ENCODE measurements around the gene MTA3.
"Not testable (repeated sequence)": the region's sequence is repeated elsewhere in the genome, so short reads cannot be mapped to it uniquely, and the experiment has no call there.

Gene MTA3

DNA sequence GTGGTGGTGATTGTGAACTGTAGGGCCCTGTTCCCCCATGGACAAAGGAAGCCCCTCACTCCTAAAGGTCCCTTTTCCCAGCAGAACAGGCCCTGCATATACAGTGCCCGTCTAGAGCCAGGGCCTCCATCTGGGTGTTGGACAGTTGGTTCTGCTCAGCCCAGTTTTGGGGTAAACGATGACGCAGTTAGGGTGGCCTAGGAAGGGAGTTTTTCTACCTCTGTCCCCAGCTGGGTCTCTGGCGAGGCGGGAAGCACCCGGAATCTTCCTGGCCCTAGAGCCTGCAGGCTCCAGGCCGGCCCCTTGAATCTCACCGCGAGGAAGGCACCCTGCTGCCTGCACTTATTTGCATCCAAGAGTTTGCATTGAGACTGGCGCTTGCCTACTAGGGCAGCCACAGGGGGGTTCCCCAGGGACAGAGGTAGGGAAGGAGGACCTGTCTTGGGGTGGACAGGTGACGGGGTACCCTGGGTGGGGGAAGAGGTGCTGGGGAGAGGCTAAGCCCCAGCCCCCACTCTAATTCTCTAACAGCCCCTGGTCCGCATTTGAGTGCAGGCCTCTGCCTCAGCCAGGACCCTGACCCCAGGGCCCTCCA, 529 bp upstream of the MTA3 start:
- DNase-seq: no peak

DNA sequence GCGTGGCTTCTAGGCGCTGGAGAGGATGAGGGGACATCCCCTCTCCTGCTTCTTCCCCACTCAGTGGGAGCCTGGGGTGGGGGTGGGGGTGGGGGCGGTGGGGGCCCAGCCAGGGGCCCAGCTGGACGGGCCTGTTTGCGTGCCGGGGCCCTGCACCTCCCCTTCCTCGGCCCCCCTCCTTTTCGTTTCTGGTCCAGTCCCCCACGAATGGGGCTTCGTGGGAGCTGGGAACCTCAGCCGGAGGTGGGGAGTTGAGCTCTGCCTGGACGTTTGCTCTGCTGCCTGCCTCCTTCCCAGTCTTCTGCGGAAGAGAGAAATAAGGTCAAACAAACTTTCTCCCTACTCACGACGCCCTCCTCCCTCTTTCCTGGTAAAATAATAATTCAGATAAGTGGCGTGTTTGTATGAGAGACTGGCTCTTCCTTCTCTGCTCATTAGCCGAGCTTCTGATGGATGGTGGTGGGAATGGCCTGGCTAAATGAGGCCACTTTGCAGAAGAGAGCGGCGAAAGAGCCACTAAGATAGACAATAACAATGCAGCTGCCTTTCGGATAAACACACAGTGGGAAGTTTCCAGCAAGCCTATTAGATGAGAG, 782 bp downstream of the MTA3 start:
- DNase-seq: peak; percentile 3

DNA sequence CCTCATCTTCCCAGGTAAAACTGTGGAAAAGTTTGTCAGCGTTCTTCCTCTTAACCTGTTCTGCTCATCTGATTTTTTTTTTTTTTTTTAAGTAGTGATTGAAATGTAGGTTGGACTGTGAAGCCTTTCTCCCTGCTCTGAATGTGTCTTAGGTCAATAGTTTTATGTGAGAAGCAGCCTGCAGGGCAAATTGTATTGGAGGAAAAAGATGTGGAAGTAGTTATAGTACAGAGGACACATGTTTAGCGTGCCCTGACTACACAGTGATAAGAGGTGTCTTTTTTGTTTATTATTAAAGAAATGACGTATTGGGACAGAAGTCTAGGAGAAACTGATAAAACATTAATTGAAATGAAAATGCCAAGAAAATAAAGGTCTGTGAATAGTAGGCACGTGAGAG, 1.5 kb downstream of the MTA3 start:
- no peak for DNase-seq

DNA sequence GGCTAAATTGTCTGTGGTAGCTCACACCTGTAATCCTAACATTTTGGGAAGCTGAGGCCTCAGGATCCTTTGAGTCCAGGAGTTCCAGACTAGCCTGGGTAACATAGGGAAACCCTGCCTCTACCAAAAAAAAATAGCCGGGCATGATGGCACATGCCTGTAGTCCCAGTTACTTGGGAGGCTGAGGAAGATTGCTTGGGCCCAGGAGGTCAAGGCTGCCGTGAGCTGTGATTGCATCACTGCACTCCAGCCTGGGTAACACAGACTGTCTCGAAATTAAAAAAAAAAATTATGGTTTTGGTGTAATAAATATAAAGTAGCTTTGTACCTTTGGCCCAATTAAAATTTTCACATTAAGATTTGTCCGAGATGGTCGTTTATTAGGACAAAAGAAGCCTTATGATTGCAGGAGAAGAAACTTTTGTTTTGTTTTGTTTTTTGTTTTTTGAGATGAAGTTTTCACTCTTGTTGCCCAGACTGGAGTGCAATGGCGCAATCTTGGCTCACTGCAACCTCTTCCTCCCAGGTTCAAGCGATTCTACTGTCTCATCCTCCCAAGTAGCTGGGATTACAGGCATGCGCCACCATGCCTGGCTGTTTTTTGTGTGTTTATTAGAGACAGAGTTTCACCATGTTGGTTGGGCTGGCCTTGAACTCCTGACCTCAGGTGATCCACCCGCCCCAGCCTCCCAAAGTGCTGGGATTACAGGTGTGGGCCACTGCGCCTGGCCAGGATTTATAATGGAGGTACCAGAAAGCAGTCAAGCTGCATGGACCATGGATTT, 4.1 kb downstream of the MTA3 start:
- DNase-seq: no peak

DNA sequence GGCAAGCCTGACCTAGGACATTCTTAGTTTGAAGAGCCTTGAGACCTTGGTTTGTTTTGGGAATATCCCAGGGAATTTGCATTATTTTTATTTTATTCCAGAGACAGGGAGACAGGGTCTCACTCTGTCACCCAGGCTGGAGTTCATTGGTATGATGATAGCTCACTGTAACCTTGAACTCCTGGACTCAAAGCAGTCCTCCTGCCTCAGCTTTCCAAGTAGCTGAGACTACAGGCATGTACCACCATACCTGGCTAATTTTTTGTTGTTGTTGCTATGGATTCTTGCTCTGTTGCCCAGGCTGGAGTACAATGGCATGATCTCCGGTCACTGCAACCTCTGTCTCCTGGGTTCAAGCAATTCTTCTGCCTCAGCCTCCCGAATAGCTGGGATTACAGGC, 4.8 kb downstream of the MTA3 start:
- no peak for DNase-seq

DNA sequence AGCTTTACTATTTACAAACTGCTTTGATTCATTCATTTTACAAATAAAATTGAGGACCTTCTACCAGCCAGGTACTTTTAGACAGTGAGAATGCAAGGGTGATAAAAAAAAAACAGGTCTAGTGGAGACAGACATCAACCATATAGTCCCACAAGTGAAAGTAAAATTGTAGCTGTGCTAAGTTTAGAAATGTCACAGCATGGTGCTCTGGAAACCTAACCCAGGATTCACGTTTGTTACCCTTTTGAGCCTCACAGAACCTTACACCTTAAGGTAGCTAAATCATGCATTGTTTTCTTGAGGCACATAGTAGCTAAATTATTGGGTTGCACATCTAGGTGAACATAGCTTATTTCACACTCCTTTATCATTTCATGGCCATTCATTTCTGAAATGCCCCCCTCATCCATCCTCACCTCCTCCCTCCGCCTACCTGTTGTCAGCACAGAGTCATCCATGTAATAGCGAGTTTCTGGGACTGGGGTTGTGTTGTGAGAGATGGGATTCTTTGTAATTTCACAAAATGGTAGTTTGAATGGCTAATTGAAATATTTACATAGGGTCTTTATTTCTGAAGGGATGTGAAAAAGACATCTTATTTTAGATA, 7.1 kb downstream of the MTA3 start:
- no peak for DNase-seq

DNA sequence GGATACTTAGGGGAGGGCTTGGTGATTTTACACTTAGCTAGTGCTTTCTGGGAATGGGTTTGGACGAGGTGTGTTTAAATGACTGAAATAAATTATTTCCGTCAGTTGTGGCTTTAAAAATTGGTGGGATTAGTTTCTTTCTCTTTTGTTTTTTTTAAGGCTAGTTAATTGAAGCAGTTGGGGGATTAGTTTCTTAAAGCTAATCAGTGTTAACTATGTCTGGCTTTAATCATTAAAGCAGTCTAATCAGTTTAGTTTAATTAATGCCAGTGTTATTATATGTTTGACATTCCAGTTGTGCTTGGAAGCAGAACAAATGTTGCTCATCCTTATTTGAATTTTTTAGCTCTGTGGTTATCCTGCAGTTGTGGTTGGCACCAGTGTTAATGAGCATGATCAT, 10.2 kb downstream of the MTA3 start:
- no peak for DNase-seq

DNA sequence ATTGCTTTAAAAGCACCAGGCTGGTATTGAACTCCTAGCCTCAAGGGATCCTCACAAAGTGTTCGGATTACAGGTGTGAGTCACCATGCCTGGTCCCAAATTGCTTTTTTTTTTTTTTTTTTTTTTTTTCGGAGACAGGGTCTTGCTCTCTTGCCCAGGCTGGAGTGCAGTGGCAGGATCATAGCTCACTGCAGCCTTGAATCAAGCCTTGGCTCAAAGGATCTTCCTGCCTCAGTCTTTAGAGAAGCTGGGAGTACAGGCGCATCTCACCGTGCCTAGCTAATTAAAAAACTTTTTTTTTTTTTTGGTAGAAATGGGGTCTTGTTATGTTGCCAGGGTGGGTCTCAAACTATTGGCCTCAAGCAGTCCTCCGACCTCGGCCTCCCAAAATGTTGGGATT, 12.8 kb downstream of the MTA3 start:
- DNase-seq: no peak

DNA sequence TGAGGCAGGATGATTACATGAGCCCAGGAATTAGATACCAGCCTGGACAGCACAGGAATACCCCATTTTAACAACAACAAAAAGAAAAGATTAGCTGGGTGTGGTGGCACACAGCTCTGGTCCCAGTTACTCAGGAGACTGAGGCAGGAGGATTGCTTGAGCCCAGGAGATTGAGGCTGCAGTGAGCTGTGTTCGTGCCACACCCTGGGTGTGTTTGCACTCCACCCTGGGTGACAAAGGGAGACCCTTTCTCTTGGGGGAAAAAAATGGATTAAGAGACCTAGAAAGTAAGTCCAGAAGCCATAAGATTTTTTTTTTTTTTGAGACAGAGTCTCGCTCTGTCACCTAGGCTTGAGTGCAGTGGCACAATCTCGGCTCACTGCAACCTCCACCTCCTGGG, 16.2 kb downstream of the MTA3 start:
- DNase-seq: not testable (repeated sequence)

DNA sequence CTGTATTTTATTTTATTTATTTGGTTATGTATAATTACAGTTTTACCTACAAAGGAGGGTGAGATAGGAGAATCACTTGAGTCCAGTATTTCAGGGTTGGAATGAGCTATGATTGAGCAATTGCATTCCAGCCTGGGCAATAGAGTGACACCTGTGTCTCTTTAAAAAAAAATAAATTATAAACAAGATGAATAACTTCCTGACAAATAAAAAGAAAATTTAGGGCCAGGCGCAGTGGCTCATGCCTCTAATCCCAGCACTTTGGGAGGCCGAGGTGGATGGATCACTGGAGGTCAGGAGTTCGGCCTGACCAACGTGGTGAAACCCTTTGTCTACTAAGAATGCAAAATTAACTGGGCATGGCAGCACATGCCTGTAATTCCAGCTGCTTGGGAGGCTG, 17.3 kb downstream of the MTA3 start:
- no peak for DNase-seq

DNA sequence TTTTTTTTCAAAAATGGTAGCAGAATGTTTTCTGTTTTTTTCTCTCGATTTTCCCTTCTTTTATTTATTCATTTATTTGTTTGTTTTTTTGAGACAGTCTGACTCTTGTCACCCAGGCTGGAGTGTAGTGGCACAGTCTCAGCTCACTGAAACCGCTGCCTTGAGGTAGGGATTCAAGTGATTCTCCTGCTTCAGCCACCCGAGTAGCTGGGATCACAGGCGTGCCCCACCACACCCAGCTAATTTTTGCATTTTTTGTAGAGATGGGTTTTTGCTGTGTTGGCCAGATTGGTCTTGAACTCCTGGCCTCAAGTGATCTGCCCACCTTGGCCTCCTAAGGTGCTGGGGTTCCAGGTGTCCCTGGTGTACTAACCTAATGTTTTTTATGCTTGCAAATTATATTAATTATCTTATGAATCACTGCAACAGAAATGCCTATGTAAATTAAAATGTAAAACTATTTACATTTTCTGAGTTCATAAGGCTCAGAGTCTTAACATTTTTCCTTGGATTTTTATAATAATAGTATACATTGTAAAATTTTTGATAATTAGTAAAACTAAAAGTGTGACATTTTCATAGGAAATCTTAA, 19.2 kb downstream of the MTA3 start:
- DNase-seq: no peak

DNA sequence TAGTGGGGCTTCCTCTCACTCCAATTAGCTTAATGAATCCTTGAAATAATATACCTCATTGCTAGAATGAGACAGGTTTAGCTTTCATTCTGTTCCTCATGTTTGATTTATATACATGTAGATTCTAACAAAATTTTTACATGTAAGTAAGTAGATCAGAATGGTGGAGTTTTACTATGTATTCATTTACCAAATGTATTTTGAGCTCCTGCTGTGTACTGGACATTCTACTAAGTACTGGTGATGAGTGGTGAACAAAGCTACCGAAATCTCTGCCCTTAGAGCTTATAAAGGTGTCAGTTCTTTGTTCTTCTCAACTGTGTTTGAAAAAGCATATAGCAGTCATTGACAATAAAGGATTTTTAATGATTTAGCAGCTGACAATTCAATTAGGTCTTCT, 19.7 kb downstream of the MTA3 start:
- no peak for DNase-seq

DNA sequence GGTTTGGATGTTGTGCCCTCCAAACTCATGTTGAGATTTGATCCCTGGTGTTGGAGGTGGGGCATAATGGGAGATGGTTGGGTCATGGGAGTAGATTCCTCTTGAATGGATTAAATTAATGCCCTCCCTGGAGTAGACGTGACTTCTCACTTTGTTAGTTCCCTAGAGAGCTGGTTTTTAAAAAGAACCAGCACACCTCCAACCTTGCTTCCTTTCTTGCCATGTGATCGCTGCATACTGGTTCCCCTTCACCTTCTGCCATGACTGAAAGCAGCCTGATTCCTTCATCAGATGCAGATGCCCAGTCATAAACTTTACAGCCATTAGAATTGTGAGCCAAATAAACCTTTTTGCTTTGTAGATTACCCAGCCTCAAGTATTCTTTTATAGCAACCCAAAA, 21.7 kb downstream of the MTA3 start:
- no peak for DNase-seq

DNA sequence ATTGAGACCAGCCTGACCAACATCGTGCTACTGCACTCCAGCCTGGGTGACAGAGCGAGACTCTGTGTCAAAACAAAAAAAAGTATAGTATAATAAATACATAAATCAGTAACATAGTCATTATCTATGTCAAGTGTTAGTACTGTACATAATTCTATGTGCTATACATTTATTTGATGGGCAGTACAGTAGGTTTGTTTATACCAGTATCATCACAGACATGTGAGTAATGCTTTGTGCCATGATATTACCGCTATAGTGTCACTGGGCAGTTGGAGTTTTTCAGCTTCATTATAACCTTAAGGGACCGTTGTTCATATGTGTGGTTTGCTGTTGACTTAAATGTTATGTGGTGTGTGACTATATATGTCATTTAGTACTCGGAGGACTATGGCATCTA, 24.9 kb downstream of the MTA3 start:
- no peak for DNase-seq

DNA sequence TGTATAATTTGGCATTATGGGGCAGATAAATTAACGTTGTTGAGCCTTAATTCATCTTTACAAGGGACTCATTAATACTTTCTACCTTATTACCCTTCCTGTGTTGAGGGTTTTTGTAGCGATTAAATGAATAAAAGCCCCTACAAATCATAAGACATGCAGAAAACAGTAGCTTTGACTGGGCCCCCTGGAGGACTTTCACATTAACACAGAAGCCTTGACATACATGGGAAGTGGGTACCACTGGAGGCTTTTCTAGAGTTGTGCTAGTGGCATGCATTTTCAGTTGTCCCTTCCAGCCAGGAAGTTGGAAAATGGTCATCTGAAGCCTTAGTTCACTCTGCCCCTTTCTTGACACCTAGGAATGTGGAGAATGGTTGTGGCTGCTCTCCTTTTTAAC, 30.2 kb downstream of the MTA3 start:
- no peak for DNase-seq

DNA sequence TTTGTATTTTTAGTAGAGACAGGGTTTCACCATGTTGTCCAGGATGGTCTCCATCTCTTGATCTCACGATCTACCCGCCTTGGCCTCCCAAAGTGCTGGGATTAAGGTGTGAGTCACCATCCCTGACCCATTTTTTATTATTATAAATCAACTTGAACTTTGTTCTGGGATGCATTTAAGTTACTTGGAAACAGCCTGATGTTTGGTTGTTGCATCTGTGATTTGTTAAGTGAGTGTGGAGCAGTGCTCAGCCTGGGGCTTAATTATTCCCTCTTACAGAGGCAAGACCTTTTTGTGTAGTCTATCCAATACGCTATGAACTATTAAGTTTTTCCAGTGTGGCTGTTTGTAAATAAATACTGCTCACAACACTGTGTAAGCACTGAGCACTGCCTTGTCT, 32.6 kb downstream of the MTA3 start:
- DNase-seq: no peak

DNA sequence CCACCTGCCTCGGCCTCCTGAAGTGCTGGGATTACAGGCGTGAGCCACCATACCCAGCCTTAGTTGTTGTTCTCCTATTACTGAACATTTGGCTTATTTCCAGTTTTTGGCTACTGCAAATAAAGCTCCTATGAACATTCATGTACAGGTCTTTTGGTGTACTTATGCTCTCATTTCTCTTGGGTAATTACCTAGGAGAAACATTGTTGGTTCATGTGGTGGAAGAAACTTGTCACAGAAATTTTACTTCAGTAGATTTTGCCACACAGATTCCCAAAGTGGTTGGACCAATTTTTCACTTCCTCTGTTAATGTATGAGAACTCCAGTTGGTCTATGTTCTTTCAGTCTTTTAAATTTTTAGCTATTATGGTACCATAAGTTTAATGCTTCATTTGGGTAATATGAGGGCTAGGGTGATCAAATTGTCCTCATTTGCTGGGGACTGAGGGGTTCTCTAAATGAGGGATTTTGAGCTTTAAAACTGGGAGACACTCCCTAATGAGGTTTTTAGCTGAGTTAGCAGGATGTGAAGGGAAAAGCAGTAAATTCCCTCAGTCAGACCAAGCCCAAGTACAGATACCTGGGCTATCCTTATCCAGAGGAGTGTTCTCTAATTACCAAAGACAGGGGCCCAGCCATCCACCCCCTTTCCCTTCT, 33.9 kb downstream of the MTA3 start:
- peak; percentile 69 for DNase-seq

DNA sequence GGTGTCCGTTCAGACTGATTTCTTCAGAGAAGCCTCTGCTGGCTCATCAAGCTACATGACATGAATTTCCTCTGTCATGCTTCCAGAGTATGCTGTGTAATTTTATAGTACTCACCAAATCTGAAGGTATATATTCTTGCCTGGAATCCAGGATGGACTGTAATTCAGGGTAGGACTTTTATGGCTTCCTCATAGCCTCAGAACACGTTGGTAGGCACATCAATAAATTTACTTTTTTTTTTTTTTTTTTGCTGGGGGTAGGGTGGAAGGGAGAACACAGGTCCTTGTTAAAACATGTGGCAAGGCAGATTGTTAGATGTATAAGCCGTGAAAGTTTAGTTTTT, 34.4 kb downstream of the MTA3 start:
- DNase-seq: no peak

DNA sequence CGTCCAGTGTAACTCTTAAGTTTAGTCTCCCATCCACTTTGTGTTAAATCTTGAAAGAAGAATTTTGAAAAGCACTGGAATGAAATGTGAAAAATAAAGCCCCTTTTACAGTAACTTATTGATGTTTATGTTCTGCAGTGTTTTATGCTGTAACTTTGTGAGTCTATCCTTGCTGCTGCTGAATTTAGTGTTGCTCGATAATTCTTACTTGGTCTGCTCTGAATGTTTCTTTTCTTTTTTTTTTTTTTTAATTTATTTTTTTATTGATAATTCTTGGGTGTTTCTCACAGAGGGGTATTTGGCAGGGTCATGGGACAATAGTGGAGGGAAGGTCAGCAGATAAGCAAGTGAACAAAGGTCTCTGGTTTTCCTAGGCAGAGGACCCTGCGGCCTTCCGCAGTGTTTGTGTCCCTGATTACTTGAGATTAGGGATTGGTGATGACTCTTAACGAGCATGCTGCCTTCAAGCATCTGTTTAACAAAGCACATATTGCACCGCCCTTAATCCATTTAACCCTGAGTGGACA, 36.0 kb downstream of the MTA3 start:
- not testable (repeated sequence) for DNase-seq

DNA sequence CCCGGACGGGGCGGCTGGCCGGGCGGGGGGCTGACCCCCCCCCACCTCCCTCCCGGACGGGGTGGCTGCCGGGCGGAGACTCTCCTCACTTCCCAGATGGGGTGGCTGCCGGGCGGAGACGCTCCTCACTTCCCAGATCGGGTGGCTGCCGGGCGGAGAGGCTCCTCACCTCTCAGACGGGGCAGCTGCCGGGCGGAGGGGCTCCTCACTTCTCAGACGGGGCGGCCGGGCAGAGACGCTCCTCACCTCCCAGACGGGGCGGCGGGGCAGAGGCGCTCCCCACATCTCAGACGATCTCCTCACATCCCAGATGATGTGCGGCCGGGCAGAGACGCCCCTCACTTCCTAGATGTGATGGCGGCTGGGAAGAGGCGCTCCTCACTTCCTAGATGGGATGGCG, 37.7 kb downstream of the MTA3 start:
- DNase-seq: not testable (repeated sequence)

DNA sequence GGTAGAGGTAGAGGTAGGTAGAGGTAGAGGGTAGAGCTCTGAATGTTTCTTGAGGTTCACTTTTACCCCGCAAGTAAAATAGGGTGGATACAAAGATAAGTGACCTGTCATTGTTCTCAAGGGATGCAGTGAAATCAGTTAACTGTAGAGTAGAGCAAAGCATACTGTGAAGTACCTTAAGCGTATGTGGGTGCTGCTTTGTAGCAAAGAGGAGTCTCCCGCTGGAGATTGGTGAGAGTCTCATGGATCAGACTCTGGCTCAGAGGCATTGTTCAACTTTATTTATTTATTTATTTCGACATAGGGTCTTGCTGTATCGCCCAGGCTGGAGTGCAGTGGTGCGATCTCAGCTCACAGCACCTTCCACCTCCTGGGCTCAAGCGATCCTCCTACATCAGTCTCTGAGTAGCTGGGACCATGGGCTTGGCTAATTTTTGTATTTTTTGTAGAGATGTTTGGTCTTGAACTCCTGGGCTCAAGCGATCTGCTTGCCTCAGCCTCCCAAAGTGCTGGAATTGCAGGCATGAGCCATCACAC, 38.7 kb downstream of the MTA3 start:
- no peak for DNase-seq

DNA sequence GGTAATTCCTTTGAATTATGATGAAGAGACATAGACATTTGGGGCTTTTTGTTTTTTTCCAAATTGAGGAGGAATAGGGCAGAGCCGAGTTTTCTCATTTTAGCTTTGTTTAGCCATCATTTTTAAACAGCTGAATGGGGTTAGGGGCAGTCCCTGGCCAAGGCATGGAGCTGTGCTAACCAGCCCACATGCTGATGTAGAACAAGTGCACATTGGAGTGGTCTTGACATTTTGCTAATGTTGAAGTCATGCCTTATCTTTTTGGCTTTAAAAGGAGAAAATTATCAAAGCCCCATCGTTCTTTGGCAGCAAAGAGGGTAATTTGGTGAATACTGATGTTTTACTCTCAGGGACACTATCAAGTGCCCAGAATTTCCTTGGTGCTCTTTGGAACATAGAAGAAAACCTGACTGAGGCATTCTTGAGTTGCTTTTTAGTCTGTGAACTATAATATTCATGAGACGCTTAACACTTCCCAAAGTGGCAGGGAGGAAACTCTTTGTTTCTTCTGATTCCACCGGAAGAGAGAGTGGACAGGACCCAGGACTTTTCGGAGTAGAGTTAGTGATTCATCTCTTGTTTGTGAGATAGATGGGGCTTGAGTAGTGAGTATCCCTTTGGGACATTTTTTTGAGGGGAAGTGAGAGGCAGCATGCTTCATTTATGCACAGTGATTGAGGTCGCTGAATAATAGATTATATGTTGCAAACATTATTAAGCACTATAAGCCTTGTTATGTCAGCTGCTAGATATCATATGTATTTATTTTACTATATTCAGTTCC, 45.0 kb downstream of the MTA3 start:
- DNase-seq: no peak

All from NCI-H2029 (cell line).